Measurements from ENCODE around the gene SH3PXD2A. TPM values are rescaled to one million over a fixed set of nuclear protein-coding genes. Genes with fewer than 3 reads are reported as not detected.
A peak's percentile ranks its signal among the peaks of the same experiment; 100 is the strongest.
"Not testable (repeated sequence)": the region's sequence is repeated elsewhere in the genome, so short reads cannot be mapped to it uniquely, and the experiment has no call there.

Gene SH3PXD2A
- total RNA-seq, 1 donor = 29.0 TPM

- no peak for DNase-seq (ENCODE audit: insufficient read length, low spot score, missing footprints)
- Histone ChIP-seq H3K4me1 (ENCODE audit: insufficient read depth, low read length) (peaks cover 51% of the 10 kb centered on the region), H3K4me3 (ENCODE audit: insufficient read depth, low read length) (no peak overlapping the region), H4K20me1 (ENCODE audit: insufficient read depth, low read length) (no peaks in the 10 kb centered on the region), H2AFZ (ENCODE audit: low read length) (no peak overlapping the region), H3K4me2 (ENCODE audit: insufficient read depth, low read length) (no peak overlapping the region), H3K79me2 (ENCODE audit: insufficient read depth, low read length) (peaks cover 32% of the 10 kb centered on the region), H3K27ac (ENCODE audit: low read depth, low read length) (no peak overlapping the region), H3K36me3 (ENCODE audit: insufficient read depth, low read length) (no peaks in the 10 kb centered on the region), H3K27me3 (ENCODE audit: insufficient read depth, low read length) (no peaks in the 10 kb centered on the region), H3K9me3 (ENCODE audit: low read depth, low read length) (no peaks in the 10 kb centered on the region)
- no peak for TF ChIP-seq CTCF (IDR thresholded peaks at IDR 0.05; ENCODE audit: extremely low read depth, low read depth, low read length)
Measured at GRCh38 chr10:103847346-103847745, 8.0 kb downstream of the SH3PXD2A start.

- H3K79me2 ChIP-seq (ENCODE audit: insufficient read depth, low read length) = peaks cover 29% of the 10 kb centered on the region
- H4K20me1 ChIP-seq (ENCODE audit: insufficient read depth, low read length) = no peaks in the 10 kb centered on the region
- no peaks in the 10 kb centered on the region for H3K36me3 ChIP-seq (ENCODE audit: insufficient read depth, low read length)
- no peak for TF ChIP-seq CTCF (IDR thresholded peaks at IDR 0.05; ENCODE audit: extremely low read depth, low read depth, low read length)
- no peak overlapping the region for H3K27ac ChIP-seq (ENCODE audit: low read depth, low read length)
- H3K4me2 ChIP-seq (ENCODE audit: insufficient read depth, low read length) = no peak overlapping the region
- H3K9me3 ChIP-seq (ENCODE audit: low read depth, low read length) = no peaks in the 10 kb centered on the region
- H2AFZ ChIP-seq (ENCODE audit: low read length) = no peak overlapping the region
- no peaks in the 10 kb centered on the region for H3K27me3 ChIP-seq (ENCODE audit: insufficient read depth, low read length)
- no peak overlapping the region for H3K4me3 ChIP-seq (ENCODE audit: insufficient read depth, low read length)
- peaks cover 39% of the 10 kb centered on the region for H3K4me1 ChIP-seq (ENCODE audit: insufficient read depth, low read length)
- no peak for DNase-seq (ENCODE audit: insufficient read length, low spot score, missing footprints)
Measured at GRCh38 chr10:103845972-103846371, 9.4 kb downstream of the SH3PXD2A start.

GRCh38 chr10:103845346-103845745 lies 10.0 kb downstream of the SH3PXD2A start:
- H3K4me3 ChIP-seq (ENCODE audit: insufficient read depth, low read length); H4K20me1 ChIP-seq (ENCODE audit: insufficient read depth, low read length); H3K27ac ChIP-seq (ENCODE audit: low read depth, low read length); H3K9me3 ChIP-seq (ENCODE audit: low read depth, low read length); DNase-seq (ENCODE audit: insufficient read length, low spot score, missing footprints); H2AFZ ChIP-seq (ENCODE audit: low read length); H3K36me3 ChIP-seq (ENCODE audit: insufficient read depth, low read length); H3K4me2 ChIP-seq (ENCODE audit: insufficient read depth, low read length); H3K27me3 ChIP-seq (ENCODE audit: insufficient read depth, low read length): not testable (repeated sequence)
- H3K4me1 ChIP-seq (ENCODE audit: insufficient read depth, low read length) = peaks cover 33% of the 10 kb centered on the region
- H3K79me2 ChIP-seq (ENCODE audit: insufficient read depth, low read length) = peaks cover 33% of the 10 kb centered on the region

- Histone ChIP-seq H3K4me2 (ENCODE audit: insufficient read depth, low read length) (peak overlapping the region; percentile 42), H3K27me3 (ENCODE audit: insufficient read depth, low read length) (no peaks in the 10 kb centered on the region), H4K20me1 (ENCODE audit: insufficient read depth, low read length) (peaks cover 9% of the 10 kb centered on the region), H3K4me1 (ENCODE audit: insufficient read depth, low read length) (peaks cover 20% of the 10 kb centered on the region), H3K4me3 (ENCODE audit: insufficient read depth, low read length) (no peak overlapping the region), H3K36me3 (ENCODE audit: insufficient read depth, low read length) (no peaks in the 10 kb centered on the region), H3K79me2 (ENCODE audit: insufficient read depth, low read length) (peaks cover 42% of the 10 kb centered on the region), H3K27ac (ENCODE audit: low read depth, low read length) (peak overlapping the region; percentile 68), H3K9me3 (ENCODE audit: low read depth, low read length) (no peaks in the 10 kb centered on the region), H2AFZ (ENCODE audit: low read length) (peak overlapping the region; percentile 53)
- TF ChIP-seq CTCF (IDR thresholded peaks at IDR 0.05; ENCODE audit: extremely low read depth, low read depth, low read length) = no peak
- peak; percentile 90 for DNase-seq (ENCODE audit: insufficient read length, low spot score, missing footprints)
Measured at GRCh38 chr10:103843854-103844570, 11.4 kb downstream of the SH3PXD2A start.
